ENCODE data around the gene AUTS2.

The AUTS2 gene

DNA sequence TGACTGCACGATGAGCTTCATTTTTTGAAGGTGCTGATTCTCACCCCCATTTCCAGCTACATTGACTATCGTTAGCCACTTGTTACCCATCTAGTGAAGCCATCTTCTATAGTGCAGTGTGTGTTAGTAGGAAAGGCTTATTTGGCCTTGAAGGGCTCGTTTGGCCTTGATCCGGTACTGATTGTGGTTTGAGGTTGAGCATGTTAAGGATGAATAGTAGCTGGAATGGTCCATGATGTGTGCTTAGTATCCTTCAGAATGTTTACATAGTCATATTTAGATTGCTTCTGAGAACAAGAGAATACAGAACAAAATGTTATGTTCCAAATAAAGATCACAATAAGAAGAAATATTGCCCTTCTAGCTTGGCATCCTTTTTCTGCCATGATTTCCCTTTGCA is 591.5 kb downstream of the AUTS2 start:
- Histone ChIP-seq H3K9me3 (ENCODE audit: severe bottlenecking) (no peaks in the 10 kb centered on the region), H3K36me3 (no peaks in the 10 kb centered on the region), H3K27me3 (ENCODE audit: insufficient read depth, low read depth, severe bottlenecking) (no peaks in the 10 kb centered on the region), H3K27ac (no peak overlapping the region), H3K4me3 (ENCODE audit: low read depth, low read length) (no peak overlapping the region)
- no peak for DNase-seq
- TF ChIP-seq, protein P1, sequence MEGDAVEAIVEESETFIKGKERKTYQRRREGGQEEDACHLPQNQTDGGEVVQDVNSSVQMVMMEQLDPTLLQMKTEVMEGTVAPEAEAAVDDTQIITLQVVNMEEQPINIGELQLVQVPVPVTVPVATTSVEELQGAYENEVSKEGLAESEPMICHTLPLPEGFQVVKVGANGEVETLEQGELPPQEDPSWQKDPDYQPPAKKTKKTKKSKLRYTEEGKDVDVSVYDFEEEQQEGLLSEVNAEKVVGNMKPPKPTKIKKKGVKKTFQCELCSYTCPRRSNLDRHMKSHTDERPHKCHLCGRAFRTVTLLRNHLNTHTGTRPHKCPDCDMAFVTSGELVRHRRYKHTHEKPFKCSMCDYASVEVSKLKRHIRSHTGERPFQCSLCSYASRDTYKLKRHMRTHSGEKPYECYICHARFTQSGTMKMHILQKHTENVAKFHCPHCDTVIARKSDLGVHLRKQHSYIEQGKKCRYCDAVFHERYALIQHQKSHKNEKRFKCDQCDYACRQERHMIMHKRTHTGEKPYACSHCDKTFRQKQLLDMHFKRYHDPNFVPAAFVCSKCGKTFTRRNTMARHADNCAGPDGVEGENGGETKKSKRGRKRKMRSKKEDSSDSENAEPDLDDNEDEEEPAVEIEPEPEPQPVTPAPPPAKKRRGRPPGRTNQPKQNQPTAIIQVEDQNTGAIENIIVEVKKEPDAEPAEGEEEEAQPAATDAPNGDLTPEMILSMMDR (IDR thresholded peaks at IDR 0.05; ENCODE audit: low read depth, low read length), result no peak

DNA sequence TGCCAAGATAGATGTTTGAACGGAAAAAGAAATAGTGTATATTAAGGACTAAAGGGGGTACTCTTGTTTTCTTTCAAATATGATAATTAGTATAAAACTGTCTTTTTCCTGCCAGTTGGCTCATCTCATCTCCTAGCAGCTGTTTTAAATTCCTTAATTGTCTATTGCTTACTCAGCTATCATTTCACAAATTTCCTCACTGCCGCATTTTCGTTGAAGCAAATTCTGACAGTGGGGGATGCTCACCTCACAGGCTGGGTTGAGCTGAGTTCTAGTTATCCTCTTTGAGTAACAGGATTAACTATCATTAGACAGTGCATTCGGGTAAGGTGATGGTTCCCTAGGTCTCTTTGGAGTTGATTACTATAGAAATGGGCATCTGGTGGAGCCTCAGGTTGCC is 592.0 kb downstream of the AUTS2 start:
- Histone ChIP-seq H3K9me3 (ENCODE audit: severe bottlenecking) (no peaks in the 10 kb centered on the region), H3K27me3 (ENCODE audit: insufficient read depth, low read depth, severe bottlenecking) (no peaks in the 10 kb centered on the region), H3K4me3 (ENCODE audit: low read depth, low read length) (no peak overlapping the region), H3K36me3 (no peaks in the 10 kb centered on the region), H3K27ac (no peak overlapping the region)
- TF ChIP-seq, protein P1 (IDR thresholded peaks at IDR 0.05; ENCODE audit: low read depth, low read length), result no peak
- no peak for DNase-seq

DNA sequence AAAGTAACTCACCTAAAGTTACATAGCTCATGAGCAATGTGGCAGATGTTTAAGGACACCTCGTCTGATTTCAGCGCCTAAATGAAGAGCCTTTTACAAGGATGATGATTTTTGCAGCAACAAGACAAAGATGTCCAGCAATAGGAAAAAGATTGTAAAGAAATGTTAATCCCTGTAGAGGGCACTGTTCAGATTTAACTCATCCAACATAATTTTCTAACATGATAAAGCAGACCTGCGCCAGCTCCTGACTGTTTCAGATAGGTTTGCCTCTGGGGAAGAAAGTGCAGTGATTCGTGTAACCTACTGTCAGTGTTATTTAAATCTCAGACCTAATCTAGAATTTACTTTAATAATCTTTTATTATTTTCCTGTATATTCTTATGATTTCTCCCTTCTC is 595.2 kb downstream of the AUTS2 start:
- DNase-seq, result peak; percentile 12
- no peak overlapping the region for H3K4me3 ChIP-seq (ENCODE audit: low read depth, low read length)
- TF ChIP-seq, protein P1 (IDR thresholded peaks at IDR 0.05; ENCODE audit: low read depth, low read length), result peak; percentile 27; the same call in 1 of the 2 replicates
- H3K9me3 ChIP-seq (ENCODE audit: severe bottlenecking), result no peaks in the 10 kb centered on the region
- no peaks in the 10 kb centered on the region for H3K36me3 ChIP-seq
- H3K27ac ChIP-seq, result no peak overlapping the region
- no peaks in the 10 kb centered on the region for H3K27me3 ChIP-seq (ENCODE audit: insufficient read depth, low read depth, severe bottlenecking)

DNA sequence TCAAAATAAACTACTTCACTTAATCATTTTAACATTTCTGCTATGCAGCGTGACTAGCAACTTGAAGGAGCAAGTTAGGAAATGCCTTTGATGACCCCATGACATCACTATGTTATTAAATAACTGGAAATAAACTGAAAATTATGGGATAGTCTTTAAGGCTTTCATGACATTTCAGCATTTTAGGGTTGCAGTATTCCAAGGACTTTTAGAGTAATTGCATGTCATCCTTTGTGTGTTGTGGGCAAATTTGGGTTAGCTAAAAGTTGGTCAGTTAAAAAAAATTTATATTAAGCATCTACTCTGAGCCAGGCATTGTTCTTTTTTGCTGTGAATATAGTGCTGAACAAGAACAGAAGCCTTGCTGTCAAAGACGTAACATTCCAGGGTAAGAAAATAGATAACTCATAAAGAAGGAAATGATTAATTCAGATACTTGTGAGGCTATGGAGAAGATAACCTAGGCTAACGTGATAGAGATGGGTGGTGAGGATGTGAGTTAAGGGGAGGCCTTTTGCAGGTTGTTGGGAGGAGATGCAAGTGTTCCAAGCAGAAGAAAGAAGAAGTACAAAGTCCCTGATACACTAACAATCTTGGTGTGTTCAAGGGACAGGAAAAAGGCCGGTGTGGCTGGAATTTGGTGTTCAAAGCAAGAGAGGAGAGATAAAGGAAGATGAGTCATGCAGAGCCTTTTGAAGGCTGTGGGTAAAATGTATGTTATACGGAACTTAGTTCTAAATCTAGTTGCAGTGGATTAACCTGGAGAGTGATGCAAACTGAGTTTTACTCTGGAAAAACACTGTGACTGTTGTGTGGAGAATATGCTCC is 610.2 kb downstream of the AUTS2 start:
- no peak for DNase-seq
- TF ChIP-seq, protein P1 (IDR thresholded peaks at IDR 0.05; ENCODE audit: low read depth, low read length), result no peak
- Histone ChIP-seq H3K27ac (no peak overlapping the region), H3K4me3 (ENCODE audit: low read depth, low read length) (no peak overlapping the region), H3K9me3 (ENCODE audit: severe bottlenecking) (no peaks in the 10 kb centered on the region), H3K27me3 (ENCODE audit: insufficient read depth, low read depth, severe bottlenecking) (no peaks in the 10 kb centered on the region), H3K36me3 (no peaks in the 10 kb centered on the region)

DNA sequence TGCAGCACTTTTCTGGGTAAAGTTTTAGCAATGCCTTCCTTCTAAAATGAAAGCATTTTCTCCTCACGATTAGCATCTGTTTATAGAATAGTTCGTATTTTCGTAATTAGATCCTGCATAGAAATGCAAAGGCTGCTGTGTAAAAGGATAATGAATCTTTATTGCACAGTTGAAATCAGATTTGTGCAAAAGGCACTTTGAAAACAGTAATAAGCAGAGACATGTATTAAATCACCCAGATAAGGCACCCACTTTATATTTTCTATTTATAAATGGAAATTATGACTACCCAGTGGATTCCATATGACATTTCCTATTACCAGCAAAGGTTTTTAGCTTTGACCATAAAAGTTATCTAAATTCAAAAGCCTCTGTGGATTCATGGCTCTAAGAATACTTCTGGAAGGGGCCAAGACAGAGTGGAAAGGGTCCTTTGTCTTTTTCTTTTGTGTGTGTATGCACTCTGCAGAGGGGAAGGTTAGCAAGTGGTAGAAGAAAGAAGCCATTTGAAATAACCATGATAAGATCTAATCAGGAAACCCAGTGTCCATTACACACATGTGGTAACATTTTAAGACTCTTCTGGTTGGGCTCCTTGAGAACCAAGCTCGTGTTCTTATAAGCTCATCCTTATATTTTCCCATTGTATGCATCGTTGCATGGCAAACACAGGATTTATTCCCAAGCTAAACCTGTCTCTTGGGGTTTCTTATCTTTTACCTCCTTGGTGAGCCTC is 612.1 kb downstream of the AUTS2 start:
- Histone ChIP-seq H3K9me3 (ENCODE audit: severe bottlenecking) (no peaks in the 10 kb centered on the region), H3K27me3 (ENCODE audit: insufficient read depth, low read depth, severe bottlenecking) (no peaks in the 10 kb centered on the region), H3K27ac (no peak overlapping the region), H3K4me3 (ENCODE audit: low read depth, low read length) (no peak overlapping the region), H3K36me3 (no peaks in the 10 kb centered on the region)
- TF ChIP-seq, protein P1 (IDR thresholded peaks at IDR 0.05; ENCODE audit: low read depth, low read length), result no peak
- no peak for DNase-seq
